ENCODE measurements around the gene SESTD1. TPM values are rescaled to one million over a fixed set of nuclear protein-coding genes. Genes with fewer than 3 reads are reported as not detected.
A peak's percentile ranks its signal among the peaks of the same experiment; 100 is the strongest.

The SESTD1 gene
- total and polyA plus RNA-seq, 2 of the 13 experiments (the other 11 are each of a cell fraction or from before 2014, with no cell fraction given): 74.4 to 101 TPM

- TF ChIP-seq CTCF (CRISPR knock-in tag; IDR thresholded peaks at IDR 0.05) (peak; percentile 37), POGZ (CRISPR knock-in tag; IDR thresholded peaks at IDR 0.05) (peak; percentile 57; the same call in 1 of the 2 replicates), HOMEZ (CRISPR knock-in tag; IDR thresholded peaks at IDR 0.05; ENCODE audit: low read depth) (peak; percentile 70), ZBTB26 (CRISPR knock-in tag; IDR thresholded peaks at IDR 0.05; ENCODE audit: borderline replicate concordance) (no peak), TBL1XR1 (IDR thresholded peaks at IDR 0.05; ENCODE audit: borderline replicate concordance, low read length, partially characterized antibody) (no peak), FOXP1 (IDR thresholded peaks at IDR 0.05) (no peak), FOXP1 (CRISPR knock-in tag; IDR thresholded peaks at IDR 0.05) (0 out of 2 replicates have a peak, but pooled peaks have one; percentile 11), SOX13 (IDR thresholded peaks at IDR 0.05) (no peak), SOX13 (CRISPR knock-in tag; conservative IDR thresholded peaks at IDR 0.05 in 1 of 2, IDR thresholded peaks at IDR 0.05 in 1 of 2) (0 out of 4 replicates have a peak, but pooled peaks of 1 of the 2 experiments have one; percentile 16), ZMYM4 (CRISPR knock-in tag; IDR thresholded peaks at IDR 0.05) (peak; percentile 77), PAX8 (CRISPR knock-in tag; IDR thresholded peaks at IDR 0.05; ENCODE audit: borderline replicate concordance) (no peak), ZUFSP (CRISPR knock-in tag; IDR thresholded peaks at IDR 0.05; ENCODE audit: borderline replicate concordance) (no peak), MAFK (conservative IDR thresholded peaks at IDR 0.05 in 1 of 2, IDR thresholded peaks at IDR 0.05 in 1 of 2; ENCODE audit: low read length in 2 of 2) (peak; percentile 65 to 69), GFI1 (CRISPR knock-in tag; IDR thresholded peaks at IDR 0.05; ENCODE audit: borderline replicate concordance) (no peak)
These were observed 70.8 kb downstream of the SESTD1 start (continued) for GRCh38 chr2:179193759-179194394.

All from HepG2 (cell line).